Measurements from ENCODE around the gene DRGX. TPM values are rescaled to one million over a fixed set of nuclear protein-coding genes. Genes with fewer than 3 reads are reported as not detected.

The DRGX gene
- total and polyA plus RNA-seq, 8 donors: 0.45 TPM; not detected in 7

DNA sequence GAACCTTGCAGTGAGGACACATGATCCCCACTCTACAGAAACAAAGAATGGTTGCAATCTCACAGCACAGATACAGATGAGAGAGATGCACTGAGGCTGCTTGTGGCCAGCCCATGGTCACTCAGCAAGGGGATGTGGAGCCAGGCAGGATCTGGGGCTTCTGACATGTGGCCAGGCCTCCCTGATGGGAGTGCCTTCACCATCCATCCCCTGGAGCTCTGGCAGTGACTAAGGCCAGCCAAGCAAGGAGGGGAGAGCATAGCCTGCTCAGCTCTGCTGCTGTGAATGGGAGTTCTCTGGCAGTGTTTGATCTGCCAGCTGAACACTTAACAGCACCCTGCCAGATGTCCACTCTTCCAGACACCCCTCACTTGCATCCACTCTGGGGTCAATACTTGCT lies 77.1 kb downstream of the DRGX start:
- intact Hi-C loops (cut with DNase I): no loop called here
- Histone ChIP-seq H3K27me3 (no peaks in the 10 kb centered on the region), H3K27ac (peak overlapping the region in 1 of 2 donors; percentile 47), H3K36me3 (no peaks in the 10 kb centered on the region), H3K4me1 (peaks cover 0 to 25% of the 10 kb centered on the region in 2 donors), H3K4me3 (no peak overlapping the region), H3K9me3 (no peaks in the 10 kb centered on the region)
- no peak for DNase-seq
- no peak for ATAC-seq
- no peak for TF ChIP-seq CTCF (IDR thresholded peaks at IDR 0.05)

GRCh38 chr10:49318028-49318427 lies 77.9 kb downstream of the DRGX start:
- no peaks in the 10 kb centered on the region for H3K9me3 ChIP-seq
- H3K36me3 ChIP-seq: no peaks in the 10 kb centered on the region
- peaks cover 0 to 25% of the 10 kb centered on the region in 2 donors for H3K4me1 ChIP-seq
- no peaks in the 10 kb centered on the region for H3K27me3 ChIP-seq
- DNase-seq (no peak), ATAC-seq (no peak)
- no peak overlapping the region for H3K4me3 ChIP-seq
- intact Hi-C loops (cut with DNase I): no loop called here
- peak overlapping the region in 1 of 2 donors; percentile 47 for H3K27ac ChIP-seq
- TF ChIP-seq CTCF (IDR thresholded peaks at IDR 0.05): no peak

DNA sequence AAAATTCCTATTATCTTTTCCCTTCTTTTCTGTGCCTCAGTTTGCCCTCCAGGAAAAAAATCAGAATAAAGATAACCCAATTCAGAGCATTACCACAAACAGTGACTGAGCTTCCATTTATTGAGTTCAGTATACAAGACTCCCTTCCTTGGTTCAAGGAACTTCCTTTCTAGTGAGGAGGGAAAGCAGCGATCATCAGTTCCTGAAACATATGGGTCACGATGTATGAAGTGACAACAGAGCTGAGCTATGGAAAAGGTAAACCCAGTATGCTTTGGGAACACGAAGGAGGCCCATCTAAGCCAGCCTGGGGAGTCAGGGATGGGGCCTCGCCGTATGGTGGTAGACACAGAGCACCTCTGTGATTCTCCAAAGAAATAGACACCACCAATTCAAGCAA lies 81.1 kb downstream of the DRGX start:
- no peaks in the 10 kb centered on the region for H3K27me3 ChIP-seq
- intact Hi-C loops (cut with DNase I): no loop called here
- no peak for TF ChIP-seq CTCF (IDR thresholded peaks at IDR 0.05)
- H3K4me1 ChIP-seq: peaks cover 0 to 46% of the 10 kb centered on the region in 2 donors
- no peaks in the 10 kb centered on the region for H3K36me3 ChIP-seq
- H3K27ac ChIP-seq: no peak overlapping the region
- DNase-seq (no peak), ATAC-seq (no peak)
- no peaks in the 10 kb centered on the region for H3K9me3 ChIP-seq
- H3K4me3 ChIP-seq: no peak overlapping the region

Other genes starting within 250 kb of the DRGX start
- 10 to 100 TPM; 19.4 to 46.9 TPM for gene TMEM273, start 207.7 kb downstream of the DRGX start, total RNA-seq
- 1 to 10 TPM; 5.5 to 9.8 (median 6.3) TPM for gene TMEM273, start 207.7 kb downstream of the DRGX start, polyA plus RNA-seq (ENCODE audit: insufficient read length in 6 of 6)
- not detected for gene C10orf71, start 96.9 kb downstream of the DRGX start, total RNA-seq
- not detected for gene C10orf71, start 96.9 kb downstream of the DRGX start, polyA plus RNA-seq (ENCODE audit: insufficient read length in 6 of 6)
- gene ERCC6, start 143.0 kb upstream of the DRGX start, total RNA-seq: 10 to 100 TPM; 18.4 to 19.8 TPM
- 10 to 100 TPM; 16.5 to 26.6 (median 18.8) TPM for gene ERCC6, start 143.0 kb upstream of the DRGX start, polyA plus RNA-seq (ENCODE audit: insufficient read length in 6 of 6)
- not detected for gene SLC18A3, start 214.2 kb upstream of the DRGX start, total RNA-seq
- gene SLC18A3, start 214.2 kb upstream of the DRGX start, polyA plus RNA-seq (ENCODE audit: insufficient read length in 6 of 6): not detected
- not detected for gene CHAT, start 217.9 kb upstream of the DRGX start, total RNA-seq
- not detected for gene CHAT, start 217.9 kb upstream of the DRGX start, polyA plus RNA-seq (ENCODE audit: insufficient read length in 6 of 6)

Measured in left lung (tissue), 10 donors.